K562 (cell line): ENCODE results near the gene NAPA. TPM values are rescaled to one million over a fixed set of nuclear protein-coding genes. Genes with fewer than 3 reads are reported as not detected.

Experiments
- ADNP ChIP-seq: fragments of 200-800 bp; sonication (Bioruptor generic); IDR thresholded peaks from 2 replicates; pipeline ENCODE4 v1.6.1; 2016; ENCODE audit warnings: missing genetic modification characterization, missing compliant biosample characterization
- ATF2 ChIP-seq: sonication (generic); formaldehyde crosslinking; IDR thresholded peaks from 2 replicates; pipeline ENCODE4 v1.8.1; 2022; ENCODE audit warnings: missing genetic modification reagents
- BDP1 ChIP-seq: IDR thresholded peaks from 3 replicates; pipeline ENCODE4 v1.6.1; 2011; ENCODE audit not compliant: insufficient read length, insufficient read depth
- FOXJ2 ChIP-seq: fragments of 200-800 bp; sonication (Bioruptor generic); IDR thresholded peaks from 2 replicates; pipeline ENCODE4 v1.6.1; 2016; ENCODE audit warnings: missing genetic modification characterization, missing compliant biosample characterization
- FOXO4 ChIP-seq: fragments of 450-650 bp; formaldehyde crosslinking; IDR thresholded peaks from 2 replicates; pipeline ENCODE4 v1.4.0; 2020; ENCODE audit warnings: mild to moderate bottlenecking, moderate library complexity
- IRF2 ChIP-seq: sonication (generic); formaldehyde crosslinking; IDR thresholded peaks from 2 replicates; pipeline ENCODE4 v1.8.1; 2022; ENCODE audit warnings: mild to moderate bottlenecking, missing genetic modification reagents
- LEF1 ChIP-seq: fragments of 450-650 bp; IDR thresholded peaks from 2 replicates; pipeline ENCODE4 v1.6.1; 2016; ENCODE audit warnings: mild to moderate bottlenecking
- MAFK ChIP-seq: IDR thresholded peaks from 2 replicates; pipeline ENCODE4 v1.6.1; 2011; ENCODE audit warnings: low read length, improper control_type of control experiment
- MTA2 ChIP-seq: fragments of 450-650 bp; IDR thresholded peaks from 2 replicates; pipeline ENCODE4 v1.6.1; 2016; ENCODE audit warnings: low read depth
- RBM34 ChIP-seq: fragments of 200-400 bp; formaldehyde crosslinking; IDR thresholded peaks from 2 replicates; pipeline ENCODE4 v1.6.1; 2018; ENCODE audit warnings: low read length, borderline replicate concordance; ENCODE audit not compliant: insufficient read depth
- RHOXF2B ChIP-seq: fragments of 250-450 bp; sonication (Bioruptor Pico); conservative IDR thresholded peaks from 2 replicates; pipeline ENCODE4 v1.5.1; 2021
- RNF2 ChIP-seq: sonication (generic); IDR thresholded peaks from 2 replicates; pipeline ENCODE4 v1.6.1; 2016
- RUNX1 ChIP-seq: sonication (generic); IDR thresholded peaks from 2 replicates; pipeline ENCODE4 v1.6.1; 2016; ENCODE audit warnings: antibody characterized with exemption, low read depth
- SIN3B ChIP-seq: fragments of 450-650 bp; IDR thresholded peaks from 2 replicates; pipeline ENCODE4 v1.6.1; 2017; ENCODE audit warnings: low read depth, mild to moderate bottlenecking, moderate library complexity
- SMARCA4 ChIP-seq: fragments of 450-650 bp; IDR thresholded peaks from 2 replicates; pipeline ENCODE4 v1.6.1; 2016
- SREBF1 ChIP-seq: fragments of 150-350 bp; IDR thresholded peaks from 2 replicates; pipeline ENCODE4 v1.6.1; 2014; ENCODE audit warnings: antibody characterized with exemption, low read depth, low read length, borderline replicate concordance
- ZNF263 ChIP-seq: sonication (generic); formaldehyde crosslinking; IDR thresholded peaks from 2 replicates; pipeline ENCODE4 v1.8.0; 2022; ENCODE audit warnings: mild to moderate bottlenecking, missing genetic modification reagents, borderline replicate concordance
- ZSCAN29 ChIP-seq: fragments of 450-650 bp; IDR thresholded peaks from 2 replicates; pipeline ENCODE4 v1.6.1; 2017
- ZSCAN32 ChIP-seq: fragments of 450-650 bp; formaldehyde crosslinking; IDR thresholded peaks from 2 replicates; pipeline ENCODE4 v1.4.0; 2020; ENCODE audit warnings: mild to moderate bottlenecking, moderate library complexity
- polyA plus RNA-seq, 8 experiments: library from polyadenylated mRNA; depleted of rRNA in 4 of 8; stranded (reverse) in 5 of 8; unstranded in 3 of 8; fragments of >200 nt; fragmentation: Nextera tagmentation in 2 of 8; fragmentation: Illumina TruSeq in 1 of 8; extraction: Ambion mirVana in 2 of 8; extraction: Trizol in 1 of 8; gene quantifications; 2 replicates each; pipeline versions ENCODE4 v1.2.1 to v1.2.3, GENCODE V29; 2011 to 2014; ENCODE audit warnings: inconsistent platforms in 1 of 8, missing spikeins in 1 of 8
- total RNA-seq, 7 experiments: library from RNA; depleted of rRNA in 6 of 7; stranded (reverse); fragments of >200 nt in 6 of 7; fragmentation: Illumina TruSeq in 2 of 7; extraction: Trizol in 2 of 7; gene quantifications; 2 replicates each; pipeline versions ENCODE4 v1.2.1 to v1.2.3, GENCODE V29; 2011 to 2021; ENCODE audit warnings: low replicate concordance in 1 of 7
- TF ChIP-seq, protein P1 (sequence below), 2 experiments: fragments of 450-650 bp; IDR thresholded peaks; 2 replicates each; pipeline ENCODE4 v1.6.1; 2018; ENCODE audit warnings: mild to moderate bottlenecking in 2 of 2, low read depth in 1 of 2; ENCODE audit not compliant: partially characterized antibody in 2 of 2
- TF ChIP-seq, protein P2 (sequence below): fragments of 250-450 bp; sonication (Bioruptor Pico); IDR thresholded peaks from 2 replicates; pipeline ENCODE4 v1.8.0; 2022; ENCODE audit warnings: moderate library complexity, mild to moderate bottlenecking, inconsistent platforms
- TF ChIP-seq, protein P3 (sequence below): fragments of 250-450 bp; sonication (Bioruptor Pico); IDR thresholded peaks from 2 replicates; pipeline ENCODE4 v1.9.0; 2021; ENCODE audit warnings: mild to moderate bottlenecking

Gene NAPA
- total and polyA plus RNA-seq, 9 of the 15 experiments (the other 6 are each of a cell fraction or from before 2014, with no cell fraction given), result 5.4 to 98.6 (median 77.5) TPM

- TF ChIP-seq FOXO4 (CRISPR knock-in tag), result no peak
- TF ChIP-seq ADNP (tag), result no peak
- no peak for TF ChIP-seq RNF2
- TF ChIP-seq RUNX1, result no peak
- no peak for TF ChIP-seq SIN3B
- no peak for TF ChIP-seq RBM34
- TF ChIP-seq, protein P1, sequence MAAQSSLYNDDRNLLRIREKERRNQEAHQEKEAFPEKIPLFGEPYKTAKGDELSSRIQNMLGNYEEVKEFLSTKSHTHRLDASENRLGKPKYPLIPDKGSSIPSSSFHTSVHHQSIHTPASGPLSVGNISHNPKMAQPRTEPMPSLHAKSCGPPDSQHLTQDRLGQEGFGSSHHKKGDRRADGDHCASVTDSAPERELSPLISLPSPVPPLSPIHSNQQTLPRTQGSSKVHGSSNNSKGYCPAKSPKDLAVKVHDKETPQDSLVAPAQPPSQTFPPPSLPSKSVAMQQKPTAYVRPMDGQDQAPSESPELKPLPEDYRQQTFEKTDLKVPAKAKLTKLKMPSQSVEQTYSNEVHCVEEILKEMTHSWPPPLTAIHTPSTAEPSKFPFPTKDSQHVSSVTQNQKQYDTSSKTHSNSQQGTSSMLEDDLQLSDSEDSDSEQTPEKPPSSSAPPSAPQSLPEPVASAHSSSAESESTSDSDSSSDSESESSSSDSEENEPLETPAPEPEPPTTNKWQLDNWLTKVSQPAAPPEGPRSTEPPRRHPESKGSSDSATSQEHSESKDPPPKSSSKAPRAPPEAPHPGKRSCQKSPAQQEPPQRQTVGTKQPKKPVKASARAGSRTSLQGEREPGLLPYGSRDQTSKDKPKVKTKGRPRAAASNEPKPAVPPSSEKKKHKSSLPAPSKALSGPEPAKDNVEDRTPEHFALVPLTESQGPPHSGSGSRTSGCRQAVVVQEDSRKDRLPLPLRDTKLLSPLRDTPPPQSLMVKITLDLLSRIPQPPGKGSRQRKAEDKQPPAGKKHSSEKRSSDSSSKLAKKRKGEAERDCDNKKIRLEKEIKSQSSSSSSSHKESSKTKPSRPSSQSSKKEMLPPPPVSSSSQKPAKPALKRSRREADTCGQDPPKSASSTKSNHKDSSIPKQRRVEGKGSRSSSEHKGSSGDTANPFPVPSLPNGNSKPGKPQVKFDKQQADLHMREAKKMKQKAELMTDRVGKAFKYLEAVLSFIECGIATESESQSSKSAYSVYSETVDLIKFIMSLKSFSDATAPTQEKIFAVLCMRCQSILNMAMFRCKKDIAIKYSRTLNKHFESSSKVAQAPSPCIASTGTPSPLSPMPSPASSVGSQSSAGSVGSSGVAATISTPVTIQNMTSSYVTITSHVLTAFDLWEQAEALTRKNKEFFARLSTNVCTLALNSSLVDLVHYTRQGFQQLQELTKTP (IDR thresholded peaks at IDR 0.05; ENCODE audit: low read depth in 1 of 2, partially characterized antibody in 2 of 2), result peak in 1 of 2 experiments; percentile 96
- TF ChIP-seq, protein P2, sequence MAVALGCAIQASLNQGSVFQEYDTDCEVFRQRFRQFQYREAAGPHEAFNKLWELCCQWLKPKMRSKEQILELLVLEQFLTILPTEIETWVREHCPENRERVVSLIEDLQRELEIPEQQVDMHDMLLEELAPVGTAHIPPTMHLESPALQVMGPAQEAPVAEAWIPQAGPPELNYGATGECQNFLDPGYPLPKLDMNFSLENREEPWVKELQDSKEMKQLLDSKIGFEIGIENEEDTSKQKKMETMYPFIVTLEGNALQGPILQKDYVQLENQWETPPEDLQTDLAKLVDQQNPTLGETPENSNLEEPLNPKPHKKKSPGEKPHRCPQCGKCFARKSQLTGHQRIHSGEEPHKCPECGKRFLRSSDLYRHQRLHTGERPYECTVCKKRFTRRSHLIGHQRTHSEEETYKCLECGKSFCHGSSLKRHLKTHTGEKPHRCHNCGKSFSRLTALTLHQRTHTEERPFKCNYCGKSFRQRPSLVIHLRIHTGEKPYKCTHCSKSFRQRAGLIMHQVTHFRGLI (CRISPR knock-in tag), result no peak
- TF ChIP-seq ZSCAN32, result no peak
- TF ChIP-seq RHOXF2B, result no peak
- no peak for TF ChIP-seq MAFK
- TF ChIP-seq ATF2 (CRISPR knock-in tag), result no peak
- TF ChIP-seq, protein P3, sequence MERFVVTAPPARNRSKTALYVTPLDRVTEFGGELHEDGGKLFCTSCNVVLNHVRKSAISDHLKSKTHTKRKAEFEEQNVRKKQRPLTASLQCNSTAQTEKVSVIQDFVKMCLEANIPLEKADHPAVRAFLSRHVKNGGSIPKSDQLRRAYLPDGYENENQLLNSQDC (CRISPR knock-in tag), result no peak
- no peak for TF ChIP-seq MTA2
- TF ChIP-seq IRF2 (CRISPR knock-in tag), result no peak
- TF ChIP-seq ZSCAN29, result no peak
- TF ChIP-seq SMARCA4, result peak; percentile 71
- no peak for TF ChIP-seq SREBF1
- peak; percentile 80 for TF ChIP-seq ZNF263 (CRISPR knock-in tag)
- TF ChIP-seq FOXJ2, result no peak
- no peak for TF ChIP-seq LEF1
- TF ChIP-seq BDP1, result no peak
Measured at GRCh38 chr19:47471733-47472457, 43.0 kb downstream of the NAPA start, which contains the start of gene SLC8A2 (continued).
